HepG2 (cell line): Measurements from ENCODE around the gene ZNF213. TPM values are rescaled to one million over a fixed set of nuclear protein-coding genes. Genes with fewer than 3 reads are reported as not detected.
A peak's percentile ranks its signal among the peaks of the same experiment; 100 is the strongest.

Experiments
- ATAC-seq: fragments of 200-7000 bp; cut with Tn5 transposase; 3 replicates; pipeline ENCODE4 v1.9.1; 2020; ENCODE audit warnings: mild to moderate bottlenecking, moderate library complexity
- BruUV-seq: library from RNA; stranded (reverse); fragments of 400-500 nt; replicated peaks from 2 replicates; lab custom pipeline; 2021; lab: Mats Ljungman, UMichigan
- CTCF ChIA-PET: fragments of 300-600 bp; formaldehyde crosslinking; extraction: SDS; loops from one replicate; lab custom pipeline; 2021; ENCODE audit warnings: low total read pairs, inconsistent platforms, low intra/inter-chr PET ratio; lab: Yijun Ruan, JAX
- POLR2A ChIA-PET: fragments of 350-600 bp; sonication (Branson Sonifier 250); formaldehyde crosslinking; loops from one replicate; lab custom pipeline; 2020; ENCODE audit warnings: antibody characterized with exemption, inconsistent platforms; lab: Yijun Ruan, JAX
- DNase-seq: peaks from one replicate; pipeline ENCODE4 v3.0.0-alpha.2; 2015; ENCODE audit warnings: low spot score
- FAIRE-seq: peaks from 3 replicates; lab custom pipeline; 2011; peaks lifted over from hg19 to GRCh38; lab: Jason Lieb, UNC
- H2AFZ ChIP-seq: one replicate; pipeline ENCODE4 v1.6.1; 2011; ENCODE audit warnings: low read length, inconsistent platforms
- H3K27ac ChIP-seq: fragments of 300-600 bp; 3 replicates; pipeline ENCODE4 v1.8.0; 2011; ENCODE audit warnings: mixed run types, mild to moderate bottlenecking, mixed read lengths, low read length, inconsistent platforms; ENCODE audit not compliant: insufficient read depth; ENCODE audit errors: extremely low read length
- H3K27me3 ChIP-seq, 2 experiments: fragments of 200-600 bp in 1 of 2; 2 replicates in 1 of 2; 3 replicates in 1 of 2; pipeline versions ENCODE4 v1.6.0 to v1.8.0; 2011; ENCODE audit warnings: low read length in 2 of 2, mild to moderate bottlenecking in 2 of 2, moderate library complexity in 2 of 2, inconsistent platforms in 1 of 2; ENCODE audit not compliant: insufficient read depth in 2 of 2, control insufficient read depth in 1 of 2
- H3K36me3 ChIP-seq, 2 experiments: fragments of 200-600 bp in 1 of 2; replicated peaks in 1 of 2; 2 replicates in 1 of 2; 3 replicates in 1 of 2; pipeline versions ENCODE4 v1.5.1 to v1.8.0; 2011; ENCODE audit warnings: low read length in 2 of 2, inconsistent platforms in 1 of 2; ENCODE audit not compliant: insufficient read depth in 2 of 2, control insufficient read depth in 1 of 2
- H3K4me1 ChIP-seq: 2 replicates; pipeline ENCODE4 v1.5.1; 2012; ENCODE audit warnings: low read length, inconsistent platforms; ENCODE audit not compliant: insufficient read depth
- H3K4me2 ChIP-seq: 2 replicates; pipeline ENCODE4 v1.6.0; 2011; ENCODE audit warnings: low read depth, low read length, inconsistent platforms
- H3K4me3 ChIP-seq, 3 experiments: fragments of 200-600 bp in 1 of 3; sonication (generic), shearing (Covaris generic) in 1 of 3; replicated peaks in 1 of 3; 2 replicates each; pipeline ENCODE4 v1.5.1; 2011 to 2016; ENCODE audit warnings: low read length in 3 of 3, inconsistent platforms in 2 of 3, low read depth in 2 of 3, mild to moderate bottlenecking in 2 of 3, control low read depth in 1 of 3, mixed read lengths in 1 of 3; ENCODE audit not compliant: insufficient read depth in 1 of 3
- H3K79me2 ChIP-seq: one replicate; pipeline ENCODE4 v1.6.1; 2011; ENCODE audit warnings: low read length, inconsistent platforms; ENCODE audit not compliant: insufficient read depth
- H3K9ac ChIP-seq: 2 replicates; pipeline ENCODE4 v1.6.0; 2011; ENCODE audit warnings: mild to moderate bottlenecking, low read depth, low read length, inconsistent platforms; ENCODE audit not compliant: insufficient read depth
- H3K9me3 ChIP-seq: 2 replicates; pipeline ENCODE4 v1.5.1; 2012; ENCODE audit warnings: mild to moderate bottlenecking, low read length
- H4K20me1 ChIP-seq: 2 replicates; pipeline ENCODE4 v1.6.0; 2011; ENCODE audit warnings: inconsistent platforms, mild to moderate bottlenecking, low read length, moderate library complexity; ENCODE audit not compliant: insufficient read depth
- CREB3 ChIP-seq: sonication (generic); formaldehyde crosslinking; IDR thresholded peaks from 2 replicates; pipeline ENCODE4 v1.5.0; 2020; ENCODE audit warnings: missing genetic modification reagents
- GATA4 ChIP-seq: sonication (generic); IDR thresholded peaks from 2 replicates; pipeline ENCODE4 v1.6.1; 2016; ENCODE audit warnings: antibody characterized with exemption, low read depth, borderline replicate concordance
- ISL2 ChIP-seq: sonication (generic); formaldehyde crosslinking; IDR thresholded peaks from 2 replicates; pipeline ENCODE4 v1.5.0; 2020; ENCODE audit warnings: missing genetic modification reagents
- ISX ChIP-seq: sonication (generic); formaldehyde crosslinking; conservative IDR thresholded peaks from 2 replicates; pipeline ENCODE4 v1.5.0; 2020; ENCODE audit warnings: missing genetic modification reagents
- MLX ChIP-seq: IDR thresholded peaks from 2 replicates; pipeline ENCODE4 v1.6.1; 2016
- MYNN ChIP-seq: sonication (generic); formaldehyde crosslinking; IDR thresholded peaks from 2 replicates; pipeline ENCODE4 v1.4.0; 2020; ENCODE audit warnings: mild to moderate bottlenecking, low read depth, missing genetic modification reagents
- PBX3 ChIP-seq: sonication (generic); formaldehyde crosslinking; IDR thresholded peaks from 2 replicates; pipeline ENCODE4 v1.8.1; 2023; ENCODE audit warnings: missing genetic modification reagents, inconsistent platforms, borderline replicate concordance
- SP2 ChIP-seq: sonication (generic); formaldehyde crosslinking; IDR thresholded peaks from 2 replicates; pipeline ENCODE4 v1.5.1; 2020; ENCODE audit warnings: mild to moderate bottlenecking, missing genetic modification reagents
- ZNF121 ChIP-seq: sonication (generic); formaldehyde crosslinking; IDR thresholded peaks from 2 replicates; pipeline ENCODE4 v1.5.0; 2020; ENCODE audit warnings: mild to moderate bottlenecking, missing genetic modification reagents
- ZNF160 ChIP-seq: sonication (generic); formaldehyde crosslinking; IDR thresholded peaks from 2 replicates; pipeline ENCODE4 v1.8.0; 2022; ENCODE audit warnings: mild to moderate bottlenecking, inconsistent platforms, missing genetic modification reagents
- ZNF282 ChIP-seq: fragments of 450-650 bp; IDR thresholded peaks from 2 replicates; pipeline ENCODE4 v1.6.1; 2018; ENCODE audit not compliant: partially characterized antibody
- ZNF430 ChIP-seq: sonication (generic); formaldehyde crosslinking; IDR thresholded peaks from 2 replicates; pipeline ENCODE4 v1.9.0; 2021; ENCODE audit warnings: mild to moderate bottlenecking, missing genetic modification reagents
- ZNF746 ChIP-seq: sonication (generic); formaldehyde crosslinking; IDR thresholded peaks from 2 replicates; pipeline ENCODE4 v1.8.0; 2022; ENCODE audit warnings: mild to moderate bottlenecking, missing genetic modification reagents
- ZNF790 ChIP-seq: sonication (generic); formaldehyde crosslinking; IDR thresholded peaks from 2 replicates; pipeline ENCODE4 v1.8.0; 2022; ENCODE audit warnings: missing genetic modification reagents, mild to moderate bottlenecking, borderline replicate concordance
- ZNF841 ChIP-seq: sonication (generic); formaldehyde crosslinking; IDR thresholded peaks from 2 replicates; pipeline ENCODE4 v1.8.1; 2023; ENCODE audit warnings: missing genetic modification reagents, borderline replicate concordance
- ZZZ3 ChIP-seq: sonication (generic); formaldehyde crosslinking; IDR thresholded peaks from 2 replicates; pipeline ENCODE4 v1.4.0; 2020; ENCODE audit warnings: missing genetic modification reagents, mild to moderate bottlenecking, borderline replicate concordance
- WGBS: methylation state at CpG from one replicate; pipeline ENCODE4 v1.1.6; 2017; ENCODE audit warnings: low lambda C conversion rate; 5-methylcytosine and 5-hydroxymethylcytosine counted together
- in situ Hi-C: cut with HindIII; loops from 2 replicates; pipeline ENCODE4 v1.10.0; 2017; ENCODE audit warnings: low pct_unique_long_range_greater_than_20kb; ENCODE audit not compliant: extremely low pct_ligation_motif_present
- intact Hi-C: fragments of 100-400 bp; cut with micrococcal nuclease; formaldehyde crosslinking; loops from one replicate; pipeline ENCODE4 v1.10.0; 2022; ENCODE audit not compliant: unreplicated experiment
- polyA plus RNA-seq, 8 experiments: library from polyadenylated mRNA; depleted of rRNA in 3 of 8; stranded (reverse) in 7 of 8; unstranded in 1 of 8; fragments of >200 nt; fragmentation: Illumina TruSeq in 4 of 8; extraction: Trizol in 4 of 8; gene quantifications; 2 replicates each; pipeline versions ENCODE4 v1.2.1 to v1.2.3, GENCODE V29; 2011 to 2016; ENCODE audit warnings: low read depth in 4 of 8, missing spikeins in 1 of 8, mixed read lengths in 1 of 8; ENCODE audit not compliant: insufficient read depth in 1 of 8
- total RNA-seq, 5 experiments: library from RNA; depleted of rRNA; stranded (reverse); fragments of >200 nt; fragmentation: Illumina TruSeq; extraction: Trizol; gene quantifications; 2 replicates each; pipeline ENCODE4 v1.2.3, GENCODE V29; 2016; ENCODE audit warnings: low read depth in 1 of 5

The ZNF213 gene
- total and polyA plus RNA-seq, 2 of the 13 experiments (the other 11 are each of a cell fraction or from before 2014, with no cell fraction given): 0.59 to 0.97 TPM

GRCh38 chr16:3155972-3156371 lies 21.1 kb downstream of the ZNF213 start:
- ATAC-seq (no peak), FAIRE-seq (no peak), DNase-seq (no peak)
- POLR2A ChIA-PET: interaction anchor here (0.7 to 5.1 kb wide), 4 partner anchors 12 to 50 kb away, joined by 3 to 51 read pairs (median 16); partner anchors contain the start of gene ZNF213
- Histone ChIP-seq H3K36me3 (no peaks in the 10 kb centered on the region), H3K27me3 (no peaks in the 10 kb centered on the region; a peak in 1 of 5 replicates), H3K9ac (no peak overlapping the region), H2AFZ (no peak overlapping the region), H3K4me1 (peaks cover 22% of the 10 kb centered on the region), H4K20me1 (no peaks in the 10 kb centered on the region), H3K4me2 (no peak overlapping the region), H3K27ac (no peak overlapping the region), H3K4me3 (no peak overlapping the region), H3K9me3 (no peaks in the 10 kb centered on the region), H3K79me2 (no peaks in the 10 kb centered on the region)
- WGBS: 69% methylated on average over 3 of the region's 3 CpGs
- no TSS peak for BruUV-seq
- CTCF ChIA-PET: no interaction called here
- TF ChIP-seq ZNF121 (CRISPR knock-in tag) (peak; percentile 93), ZNF160 (CRISPR knock-in tag) (no peak)
- in situ Hi-C loops (no loop called here), intact Hi-C loops (no loop called here)

GRCh38 chr16:3157229-3158025 lies 22.6 kb downstream of the ZNF213 start:
- peak overlapping the region; percentile 94 for H3K4me2 ChIP-seq
- ChIA-PET POLR2A (interaction anchor here (0.9 to 5.1 kb wide), 10 partner anchors 9 to 125 kb away, joined by 3 to 51 read pairs (median 7); partner anchors contain the start of gene ZNF213), CTCF (no interaction called here)
- FAIRE-seq: peak; percentile 64
- H3K9ac ChIP-seq: peak overlapping the region; percentile 78
- peak overlapping the region; percentile 63 for H3K27ac ChIP-seq
- intact Hi-C loops: no loop called here
- H3K4me1 ChIP-seq: peaks cover 35% of the 10 kb centered on the region
- H3K9me3 ChIP-seq: no peaks in the 10 kb centered on the region
- TSS peak; percentile 93 for BruUV-seq
- H3K27me3 ChIP-seq: no peaks in the 10 kb centered on the region; a peak in 1 of 5 replicates
- no peaks in the 10 kb centered on the region for H4K20me1 ChIP-seq
- H3K79me2 ChIP-seq: no peaks in the 10 kb centered on the region
- peak overlapping the region; percentile 37 for H2AFZ ChIP-seq
- DNase-seq: peak; percentile 89
- no peaks in the 10 kb centered on the region for H3K36me3 ChIP-seq
- peak; percentile 50 for ATAC-seq
- in situ Hi-C loops: no loop called here
- under 1% methylated on average over 53 of the region's 59 CpGs for WGBS
- H3K4me3 ChIP-seq: peak overlapping the region; percentile 68 to 87 (median 81)
- TF ChIP-seq ZNF282: no peak
- no peak for TF ChIP-seq ZNF430
- no peak for TF ChIP-seq PBX3 (CRISPR knock-in tag)
- TF ChIP-seq SP2 (CRISPR knock-in tag): no peak
- no peak for TF ChIP-seq ZNF790 (CRISPR knock-in tag)
- TF ChIP-seq ISX (CRISPR knock-in tag): no peak
- peak; percentile 51 for TF ChIP-seq ISL2 (CRISPR knock-in tag)
- no peak for TF ChIP-seq ZNF841 (CRISPR knock-in tag)
- no peak for TF ChIP-seq ZZZ3 (CRISPR knock-in tag)
- no peak for TF ChIP-seq MLX
- no peak for TF ChIP-seq GATA4
- TF ChIP-seq MYNN: no peak
- TF ChIP-seq ZNF746 (CRISPR knock-in tag): no peak
- TF ChIP-seq CREB3 (CRISPR knock-in tag): no peak
